Adipose tissue (tissue), 3 donors: ENCODE measurements around the gene CCSER2. TPM values are rescaled to one million over a fixed set of nuclear protein-coding genes. Genes with fewer than 3 reads are reported as not detected.

Source experiments
- H3K27ac ChIP-seq: one replicate; pipeline ENCODE4 v1.5.1; 2013; ENCODE audit warnings: low read depth, low read length
- WGBS, 3 donors: extraction: QIAGEN DNeasy Blood & Tissue Kit; methylation state at CpG; one replicate each; pipeline ENCODE4 v1.1.7; 2013; 5-methylcytosine and 5-hydroxymethylcytosine counted together
- polyA plus RNA-seq, 3 donors: library from polyadenylated mRNA; stranded (reverse); fragments of 200-250 nt; gene quantifications; one replicate each; pipeline ENCODE4 v1.2.3, GENCODE V29; 2013
- donor health status: healthy with polysubstance abuse.
- donor health status: Bipolar disorder and iron deficiency.
- donor health status: healthy.

Gene CCSER2
- polyA plus RNA-seq, 3 donors, result 4.3 to 16.1 (median 9.2) TPM

DNA sequence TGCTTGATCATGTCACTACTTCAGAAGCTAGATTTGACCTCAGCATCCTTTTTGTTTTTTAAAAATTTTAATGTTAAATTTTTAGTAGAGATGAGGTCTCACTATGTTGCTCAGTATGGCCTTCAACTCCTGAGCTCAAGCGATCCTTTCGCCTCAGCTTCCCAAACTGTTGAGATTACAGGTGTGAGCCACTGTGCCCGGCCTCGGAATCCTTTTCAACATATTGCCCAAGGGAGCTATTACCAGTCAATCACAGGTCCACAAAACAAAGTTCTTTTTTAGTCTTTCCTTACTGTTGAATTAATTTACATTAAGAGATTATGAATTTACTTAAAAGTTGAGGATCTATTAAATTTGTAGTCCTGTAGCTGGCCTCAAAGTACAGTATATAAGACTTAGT, 37.7 kb downstream of the CCSER2 start:
- WGBS, 3 donors, result 91 to 95% (median 94%) methylated on average over 4 of the region's 4 CpGs

DNA sequence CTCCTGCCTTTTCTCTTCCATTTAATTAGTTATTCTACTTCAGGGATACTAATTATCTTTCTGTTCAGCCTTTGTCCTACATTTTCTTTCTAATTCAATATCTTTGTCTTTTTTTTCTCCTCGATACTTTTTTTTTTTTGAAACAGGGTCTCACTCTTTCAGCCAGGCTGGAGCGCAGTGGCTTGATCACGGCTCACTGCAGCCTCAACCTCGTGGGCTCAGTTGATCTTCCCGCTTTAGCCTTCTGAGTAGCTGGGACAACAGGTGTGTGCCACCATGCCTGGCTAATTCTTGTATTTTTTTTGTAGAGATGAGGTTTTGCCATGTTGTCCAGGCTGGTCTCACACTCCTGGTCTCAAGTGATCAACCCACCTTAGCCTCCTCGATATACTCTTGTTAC, 38.9 kb downstream of the CCSER2 start:
- 92 to 94% (median 93%) methylated on average over 6 of the region's 6 CpGs for WGBS, 3 donors
- no peak overlapping the region for H3K27ac ChIP-seq

More for the DNA sequence above, 37.7 kb downstream of the CCSER2 start:
- H3K27ac ChIP-seq, result no peak overlapping the region

DNA sequence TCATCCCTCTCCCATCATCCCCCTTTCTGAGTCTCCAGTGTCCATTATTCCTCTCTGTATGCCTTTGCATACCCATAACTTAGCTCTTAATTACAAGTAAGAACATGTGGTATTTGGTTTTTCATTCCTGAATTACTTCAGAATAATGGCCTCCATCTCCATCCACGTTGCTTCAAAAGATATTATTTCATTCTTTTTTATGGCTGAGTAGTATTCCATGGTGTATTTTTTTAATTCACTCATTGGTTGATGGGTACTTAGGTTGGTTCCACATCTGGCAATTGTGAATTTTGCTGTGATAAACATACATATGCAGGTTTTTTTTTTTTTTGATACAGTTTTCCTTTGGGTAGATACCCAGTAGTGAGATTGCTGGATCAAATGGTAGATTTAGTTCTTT, 40.4 kb downstream of the CCSER2 start:
- H3K27ac ChIP-seq, result no peak overlapping the region

DNA sequence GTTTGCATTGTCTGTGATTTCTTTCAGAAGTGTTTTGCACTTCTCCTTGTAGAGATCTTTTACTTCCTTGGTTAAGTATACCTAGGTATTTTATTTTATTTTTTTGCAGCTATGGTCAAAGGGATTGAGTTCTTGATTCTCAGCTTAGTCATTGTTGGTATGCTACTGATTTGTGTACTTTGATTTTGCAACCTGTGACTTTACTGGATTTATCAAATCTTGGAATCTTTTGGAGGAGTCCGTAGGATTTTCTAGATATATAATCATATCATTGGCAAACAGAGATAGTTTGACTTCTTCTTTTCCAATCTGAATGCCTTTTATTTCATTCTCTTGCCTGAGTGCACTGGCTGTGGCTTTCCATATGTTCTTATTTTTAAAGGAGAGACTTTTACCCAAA, 41.9 kb downstream of the CCSER2 start:
- 42 to 88% (median 86%) methylated on average over 1 of the region's 1 CpG for WGBS, 3 donors
- H3K27ac ChIP-seq, result no peak overlapping the region

More for the DNA sequence above, 40.4 kb downstream of the CCSER2 start:
- WGBS, 3 donors, result 92 to 96% (median 95%) methylated on average over 1 of the region's 1 CpG

DNA sequence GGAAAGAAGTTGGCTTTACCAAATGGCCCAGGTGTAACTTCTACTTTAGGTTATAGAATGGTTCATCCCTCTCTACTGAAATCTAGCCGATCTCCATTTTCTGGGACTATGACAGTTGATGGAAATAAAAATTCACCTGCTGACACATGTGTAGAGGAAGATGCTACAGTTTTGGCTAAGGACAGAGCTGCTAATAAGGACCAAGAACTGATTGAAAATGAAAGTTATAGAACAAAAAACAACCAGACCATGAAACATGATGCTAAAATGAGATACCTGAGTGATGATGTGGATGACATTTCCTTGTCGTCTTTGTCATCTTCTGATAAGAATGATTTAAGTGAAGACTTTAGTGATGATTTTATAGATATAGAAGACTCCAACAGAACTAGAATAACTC, 43.6 kb downstream of the CCSER2 start:
- WGBS, 3 donors, result 92 to 95% (median 93%) methylated on average over 2 of the region's 2 CpGs
- H3K27ac ChIP-seq, result no peak overlapping the region

DNA sequence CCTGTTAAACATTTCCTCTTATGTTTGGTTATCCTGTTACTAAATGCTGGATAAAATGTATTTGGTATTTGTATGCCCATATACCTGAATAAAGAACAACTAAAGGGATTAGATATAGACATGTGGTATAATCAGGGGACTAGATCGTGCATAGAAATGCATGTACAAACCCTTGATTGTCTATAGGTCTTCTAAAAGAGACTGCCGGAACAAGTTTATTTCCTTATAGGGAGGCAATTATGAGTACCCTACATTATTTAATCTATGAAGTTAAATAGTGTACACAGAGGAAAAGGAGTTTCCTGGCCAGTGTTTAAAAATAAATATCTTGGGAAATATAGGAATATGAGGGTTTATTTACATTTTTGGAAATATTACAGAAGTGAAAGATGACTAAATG, 44.6 kb downstream of the CCSER2 start:
- 89 to 95% (median 91%) methylated on average over 2 of the region's 2 CpGs for WGBS, 3 donors
- no peak overlapping the region for H3K27ac ChIP-seq

DNA sequence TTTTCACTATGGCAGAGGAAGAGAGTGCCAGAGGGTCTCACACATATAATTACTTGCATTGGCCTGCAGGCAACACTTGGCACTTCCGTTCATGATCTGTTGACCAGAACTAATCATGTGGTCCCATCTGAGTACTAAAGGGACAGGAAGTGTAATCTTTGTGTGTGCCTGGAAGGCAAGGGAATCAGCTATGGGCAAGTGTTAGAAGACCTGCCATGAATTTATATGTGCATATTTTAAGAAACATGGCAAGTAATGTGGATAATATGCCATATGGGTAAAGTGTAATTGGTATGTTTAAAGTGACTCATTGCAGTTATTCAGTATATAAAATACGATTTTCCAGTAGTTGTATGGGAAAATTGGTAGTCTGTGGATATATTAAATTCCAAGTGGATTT, 46.1 kb downstream of the CCSER2 start:
- 57 to 67% (median 58%) methylated on average over 2 of the region's 2 CpGs for WGBS, 3 donors
- H3K27ac ChIP-seq, result no peak overlapping the region

DNA sequence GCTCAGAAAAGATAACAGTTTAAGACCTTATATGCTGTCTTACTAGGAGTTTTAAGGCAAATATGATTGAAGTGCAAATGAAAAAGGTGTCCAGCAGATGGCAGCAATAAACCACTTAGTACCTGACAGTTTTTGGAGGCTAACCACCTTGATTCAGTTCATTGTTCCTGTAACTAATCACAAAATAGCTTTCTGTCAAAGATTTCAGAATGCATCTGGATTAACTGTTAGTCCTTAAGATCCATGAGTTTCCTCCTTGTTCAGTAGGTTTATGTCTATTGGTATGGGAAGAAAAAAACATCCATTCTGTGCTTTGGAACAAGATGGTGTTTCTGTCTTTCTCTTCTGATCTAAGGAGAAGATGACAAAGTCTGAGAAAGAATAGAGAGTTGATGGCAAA, 46.6 kb downstream of the CCSER2 start:
- no peak overlapping the region for H3K27ac ChIP-seq

DNA sequence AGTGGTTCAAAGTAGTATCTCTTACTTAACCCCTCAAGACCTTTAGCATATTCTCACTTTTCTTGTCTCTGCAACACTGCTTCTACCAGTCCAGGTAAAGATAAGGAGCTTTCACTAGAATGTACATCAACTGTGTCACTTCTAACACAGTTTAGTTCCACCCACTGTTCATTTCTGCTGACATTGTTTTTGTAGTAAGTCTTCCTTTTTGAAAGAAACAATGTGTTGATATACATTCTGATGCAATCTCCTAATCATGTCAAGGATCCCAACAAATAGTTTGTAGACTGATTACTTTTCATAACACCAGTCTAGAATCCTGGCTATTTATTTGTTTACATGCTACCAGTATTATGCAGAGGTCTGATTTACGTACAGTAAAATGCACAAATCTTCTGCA, 47.5 kb downstream of the CCSER2 start:
- 88 to 100% (median 96%) methylated on average over 1 of the region's 1 CpG for WGBS, 3 donors
- no peak overlapping the region for H3K27ac ChIP-seq

DNA sequence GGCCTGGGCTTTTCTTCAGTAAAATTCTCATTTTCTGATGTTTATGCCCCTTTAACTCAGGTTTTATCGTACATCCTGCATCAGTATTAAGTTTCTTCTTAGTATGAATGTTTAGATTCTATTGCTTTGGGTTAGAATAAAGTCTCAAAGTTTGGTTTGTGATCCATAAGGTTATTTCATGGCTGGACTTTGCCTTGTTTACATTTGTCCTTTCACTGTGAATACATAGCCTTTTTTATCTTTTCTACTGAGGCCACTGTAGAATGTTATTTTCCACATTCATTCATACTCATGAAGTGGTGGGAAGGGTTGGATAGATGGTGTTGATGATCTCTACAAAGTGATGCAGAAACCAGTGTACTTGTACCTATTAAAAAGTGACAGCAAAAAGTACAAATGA, 59.8 kb downstream of the CCSER2 start:
- WGBS, 3 donors, result 91 to 100% (median 97%) methylated on average over 1 of the region's 1 CpG
- H3K27ac ChIP-seq, result no peak overlapping the region

DNA sequence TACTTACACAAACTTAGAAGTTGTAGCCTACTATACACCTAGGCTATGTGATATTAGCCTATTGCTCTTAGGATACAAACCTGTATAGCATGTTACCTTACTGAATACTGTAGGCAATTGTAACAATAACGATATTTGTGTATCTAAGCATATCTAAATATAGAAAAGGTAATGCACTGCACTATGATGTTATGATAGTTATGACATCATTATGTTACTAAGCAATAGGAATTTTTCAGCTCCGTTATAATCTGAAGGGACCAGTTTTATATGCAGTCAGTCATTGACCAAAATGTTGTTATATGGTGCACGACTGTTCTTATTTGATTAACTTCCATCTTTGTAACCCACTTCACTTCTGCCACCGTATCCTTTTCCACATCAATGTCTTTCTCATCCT, 62.0 kb downstream of the CCSER2 start:
- no peak overlapping the region for H3K27ac ChIP-seq
- 93 to 96% (median 94%) methylated on average over 4 of the region's 4 CpGs for WGBS, 3 donors

DNA sequence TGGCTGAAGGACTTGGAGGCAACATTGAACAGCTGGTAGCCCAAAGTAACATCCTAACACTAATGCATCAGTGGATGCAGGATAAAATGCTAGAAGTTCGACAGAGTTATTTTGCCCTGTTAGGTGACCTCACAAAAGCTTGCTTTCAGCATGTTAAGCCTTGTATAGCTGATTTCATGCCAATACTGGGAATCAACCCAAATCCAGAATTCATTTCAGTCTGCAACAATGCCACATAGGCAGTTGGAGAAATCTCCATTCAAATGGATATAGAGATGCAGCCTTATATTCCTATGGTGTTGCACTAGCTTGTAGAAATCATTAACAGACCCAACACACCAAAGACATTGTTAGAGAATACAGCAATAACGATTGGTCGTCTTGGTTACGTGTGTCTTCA, 62.9 kb downstream of the CCSER2 start:
- 90 to 94% (median 93%) methylated on average over 4 of the region's 4 CpGs for WGBS, 3 donors

DNA sequence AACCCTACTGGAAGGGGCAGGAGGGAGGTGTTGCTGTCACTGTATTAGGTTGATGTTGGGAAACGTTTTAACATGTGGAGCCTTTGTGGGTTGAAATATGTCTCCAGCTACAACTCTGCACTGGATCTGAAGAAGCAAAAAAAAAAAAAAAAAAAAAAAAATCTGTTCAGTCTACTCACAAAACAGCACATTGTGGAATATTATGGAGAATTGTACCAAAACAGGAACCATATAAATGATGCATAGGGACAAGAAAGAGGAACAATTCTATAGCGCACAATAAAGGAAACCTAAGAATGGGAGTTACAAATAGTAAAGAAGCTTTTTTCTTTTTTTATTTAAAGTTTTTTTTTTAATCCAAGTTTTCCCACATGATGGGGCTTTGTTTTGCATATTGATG, 63.8 kb downstream of the CCSER2 start:
- WGBS, 3 donors, result 70 to 75% (median 74%) methylated on average over 2 of the region's 2 CpGs
- H3K27ac ChIP-seq, result no peak overlapping the region

More for the DNA sequence above, 62.9 kb downstream of the CCSER2 start:
- H3K27ac ChIP-seq, result no peak overlapping the region

DNA sequence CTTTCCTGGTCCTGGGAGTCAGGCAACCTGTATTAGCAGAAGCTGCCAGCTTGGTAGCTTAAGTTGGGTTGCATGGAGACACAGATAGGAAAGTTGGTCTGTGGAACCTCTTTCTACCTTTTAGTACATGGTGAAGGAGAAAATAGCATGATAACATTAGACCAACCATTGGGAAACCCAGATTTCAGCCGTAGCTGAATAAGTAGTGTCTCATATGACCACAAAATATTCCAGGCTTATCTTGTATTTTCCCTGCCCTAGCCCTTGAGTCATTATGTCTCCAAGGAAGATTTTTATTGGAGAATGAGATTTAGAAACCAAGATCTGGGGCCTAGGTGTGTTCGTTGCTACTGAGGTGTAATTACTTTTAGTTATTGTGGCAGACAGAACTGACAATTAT, 67.2 kb downstream of the CCSER2 start:
- no peak overlapping the region for H3K27ac ChIP-seq
- WGBS, 3 donors, result 89 to 95% (median 94%) methylated on average over 2 of the region's 2 CpGs

DNA sequence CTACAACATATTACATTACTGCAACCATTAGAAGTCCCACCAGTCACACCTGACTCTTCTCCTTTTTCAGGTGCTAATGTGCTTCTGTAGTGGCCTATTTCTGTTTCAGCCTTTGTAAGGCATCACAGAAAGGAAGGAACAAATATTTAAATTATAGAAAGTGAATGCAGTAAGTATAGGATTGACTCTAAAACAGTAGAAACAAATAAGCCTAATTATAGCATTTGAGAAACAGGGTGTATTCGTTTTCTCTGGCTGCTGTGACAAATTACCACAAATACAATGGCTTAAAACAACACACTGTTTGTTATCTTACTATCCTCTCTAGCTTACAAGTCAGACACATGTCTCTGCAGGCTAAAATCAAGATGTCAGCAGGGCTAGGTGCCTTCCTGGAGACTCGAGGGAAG, 69.4 kb downstream of the CCSER2 start:
- no peak overlapping the region for H3K27ac ChIP-seq
- WGBS, 3 donors, result 46 to 59% (median 56%) methylated on average over 2 of the region's 2 CpGs

DNA sequence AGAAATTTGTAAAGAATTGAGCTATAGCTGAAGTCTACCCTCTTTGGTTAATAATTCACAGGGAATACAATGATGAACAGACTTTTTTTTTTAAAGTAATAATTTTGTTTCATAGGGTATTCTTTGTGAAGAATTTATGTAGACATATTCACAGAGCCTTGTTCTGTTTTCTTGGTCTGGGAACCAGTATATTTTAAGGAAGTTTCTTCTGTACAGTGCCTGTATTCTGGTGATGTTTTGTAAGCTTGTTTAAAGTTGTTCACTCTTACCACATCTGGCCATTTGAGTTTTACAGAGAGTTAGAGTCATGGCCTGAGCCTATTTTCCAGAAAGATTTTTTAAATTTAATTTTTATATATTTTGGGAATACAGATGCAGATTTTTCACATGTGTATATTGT, 70.3 kb downstream of the CCSER2 start:
- no peak overlapping the region for H3K27ac ChIP-seq

DNA sequence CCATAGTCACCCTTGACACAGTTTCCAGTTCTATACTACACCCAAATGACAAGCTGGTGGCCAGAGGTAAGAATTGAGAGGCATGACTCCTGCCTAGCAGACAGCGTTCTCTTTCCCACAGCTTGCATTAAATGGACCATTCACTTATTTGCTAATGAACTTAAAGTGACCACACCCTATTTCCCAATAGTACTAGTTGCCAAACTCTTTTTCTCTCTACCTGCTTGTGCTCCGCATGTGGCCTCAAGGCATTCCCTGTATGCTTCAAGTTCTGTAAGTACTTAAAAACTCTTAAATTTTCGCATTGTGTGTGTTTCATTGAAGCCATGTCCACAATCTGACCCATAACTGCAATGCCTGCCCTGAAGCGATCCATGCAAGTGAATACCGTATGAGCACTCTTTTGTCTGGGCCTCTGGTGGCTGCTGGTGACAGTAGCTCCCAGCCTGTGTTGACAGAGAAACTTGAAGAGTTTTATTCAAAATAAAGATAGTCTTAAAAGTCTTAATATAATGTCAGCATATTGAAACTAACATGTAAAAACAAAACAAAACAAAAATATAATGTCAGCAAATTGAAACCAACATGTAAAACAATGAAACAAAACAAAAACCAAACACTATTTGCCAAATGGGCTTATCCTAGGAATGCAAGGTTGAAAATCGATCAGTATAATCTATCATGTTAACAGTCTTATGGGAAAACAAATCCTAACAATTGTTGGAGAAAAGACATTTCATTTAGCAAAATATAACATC, 73.6 kb downstream of the CCSER2 start:
- H3K27ac ChIP-seq, result no peak overlapping the region
- WGBS, 3 donors, result 68 to 87% (median 86%) methylated on average over 6 of the region's 6 CpGs

DNA sequence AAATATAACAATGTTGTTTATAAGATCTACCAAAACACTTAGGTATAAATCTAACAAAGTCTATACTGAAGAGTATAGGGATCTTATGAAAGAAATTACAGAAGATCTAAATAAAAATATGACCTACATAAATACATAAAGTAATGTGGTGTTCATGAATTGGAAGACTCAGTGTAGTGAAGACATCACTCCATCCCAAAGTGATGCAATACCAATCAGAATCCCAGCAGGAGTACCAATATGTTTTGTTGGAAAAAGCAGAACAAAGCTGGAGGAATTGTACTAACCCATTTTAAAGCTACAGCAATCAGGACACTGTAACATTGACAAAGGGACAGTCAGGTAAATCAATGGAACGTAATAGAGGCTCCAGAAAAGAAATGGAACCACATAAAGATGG, 76.4 kb downstream of the CCSER2 start:
- WGBS, 3 donors, result 97 to 98% (median 97%) methylated on average over 1 of the region's 1 CpG
- H3K27ac ChIP-seq, result no peak overlapping the region

DNA sequence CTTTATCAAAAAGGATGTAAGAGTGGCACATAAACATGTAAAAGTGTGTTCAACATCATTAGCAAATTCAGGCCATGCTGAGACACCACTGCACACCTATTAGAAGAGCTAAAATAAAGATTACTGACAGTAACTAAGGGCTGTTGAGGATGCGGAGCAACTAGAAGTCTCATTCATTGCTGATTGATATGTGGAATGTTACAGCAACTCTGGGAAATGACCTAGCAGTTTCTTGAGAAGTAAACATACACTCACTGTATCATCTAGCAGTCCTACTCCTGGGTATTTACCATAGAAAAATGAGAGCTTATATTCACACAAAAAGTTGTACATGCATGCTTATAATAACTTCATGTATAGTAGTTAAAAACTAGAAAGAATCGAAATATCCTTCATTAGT, 77.3 kb downstream of the CCSER2 start:
- no peak overlapping the region for H3K27ac ChIP-seq
- 89 to 97% (median 94%) methylated on average over 2 of the region's 2 CpGs for WGBS, 3 donors

DNA sequence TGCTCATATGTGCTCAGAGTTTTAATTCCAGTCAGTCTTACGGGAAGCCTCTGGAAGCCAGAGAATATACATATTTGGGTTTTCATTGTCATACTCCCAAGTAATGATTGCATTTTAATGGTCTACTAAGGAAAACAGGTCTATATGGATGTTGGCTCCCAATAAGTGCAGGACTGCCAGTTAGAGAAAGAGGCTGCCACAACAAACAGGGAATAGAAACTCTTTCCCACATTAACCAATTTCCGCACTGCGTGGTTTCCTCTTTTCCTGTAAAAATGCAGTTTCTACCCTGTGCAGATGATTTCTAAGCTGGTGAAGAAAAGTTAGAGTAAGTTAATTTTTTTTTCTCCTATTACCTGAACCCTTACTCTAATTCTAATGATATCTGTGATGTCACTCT, 78.2 kb downstream of the CCSER2 start:
- H3K27ac ChIP-seq, result no peak overlapping the region
- WGBS, 3 donors, result 61 to 89% (median 69%) methylated on average over 3 of the region's 3 CpGs
